IMR-90 (cell line): ENCODE data around the gene KNG1. TPM values are rescaled to one million over a fixed set of nuclear protein-coding genes. Genes with fewer than 3 reads are reported as not detected.

ENCODE experiments used
- ATAC-seq: fragments of 200-7000 bp; cut with Tn5 transposase; 2 replicates; pipeline ENCODE4 v1.9.1; 2020; ENCODE audit warnings: low read depth, mild to moderate bottlenecking, moderate library complexity
- BruUV-seq: library from RNA; stranded (reverse); fragments of 400-500 nt; replicated peaks from 2 replicates; lab custom pipeline; 2021; lab: Mats Ljungman, UMichigan
- CTCF ChIA-PET: fragments of 300-600 bp; formaldehyde crosslinking; extraction: SDS; loops from one replicate; lab custom pipeline; 2021; ENCODE audit warnings: antibody characterized with exemption; lab: Yijun Ruan, JAX
- POLR2A ChIA-PET: fragments of 300-600 bp; sonication (Branson Sonifier 250); formaldehyde crosslinking; loops from one replicate; lab custom pipeline; 2022; ENCODE audit warnings: antibody characterized with exemption; ENCODE audit not compliant: unreplicated experiment; lab: Charles Lee
- DNase-seq: peaks from one replicate; pipeline ENCODE4 v3.0.0; 2013
- H2AFZ ChIP-seq: replicated peaks from 2 replicates; pipeline ENCODE3; 2013; ENCODE audit warnings: low read length, mild to moderate bottlenecking; ENCODE audit not compliant: poor library complexity
- H2AK5ac ChIP-seq: 2 replicates; pipeline ENCODE4 v1.6.1; 2013; ENCODE audit warnings: low read depth, low read length, inconsistent platforms
- H2AK9ac ChIP-seq: replicated peaks from 2 replicates; pipeline ENCODE3; 2013; ENCODE audit warnings: mild to moderate bottlenecking, low read depth, low read length, moderate library complexity; ENCODE audit not compliant: poor library complexity
- H2BK120ac ChIP-seq: 2 replicates; pipeline ENCODE4 v1.6.1; 2013; ENCODE audit warnings: low read depth, low read length, inconsistent platforms
- H2BK15ac ChIP-seq: 3 replicates; pipeline ENCODE4 v1.6.1; 2013; ENCODE audit warnings: low read depth, low read length, inconsistent platforms
- H2BK20ac ChIP-seq: 2 replicates; pipeline ENCODE4 v1.6.1; 2013; ENCODE audit warnings: low read depth, mild to moderate bottlenecking, inconsistent platforms, low read length, moderate library complexity
- H2BK5ac ChIP-seq: 2 replicates; pipeline ENCODE4 v1.6.1; 2013; ENCODE audit warnings: mild to moderate bottlenecking, low read depth, low read length, inconsistent platforms; ENCODE audit not compliant: poor library complexity, severe bottlenecking
- H3K14ac ChIP-seq: replicated peaks from 2 replicates; pipeline ENCODE4 v1.6.1; 2013; ENCODE audit warnings: low read depth, low read length, inconsistent platforms
- H3K18ac ChIP-seq: 2 replicates; pipeline ENCODE4 v1.6.1; 2013; ENCODE audit warnings: low read depth, low read length, control low read depth
- H3K23ac ChIP-seq: 2 replicates; pipeline ENCODE4 v1.6.1; 2013; ENCODE audit warnings: low read depth, low read length, inconsistent platforms
- H3K27ac ChIP-seq: 2 replicates; pipeline ENCODE4 v1.5.1; 2013; ENCODE audit warnings: mild to moderate bottlenecking, control low read depth, low read length; ENCODE audit not compliant: insufficient read depth
- H3K27me3 ChIP-seq: 2 replicates; pipeline ENCODE4 v1.6.1; 2013; ENCODE audit warnings: low read length; ENCODE audit not compliant: control insufficient read depth, insufficient read depth
- H3K36me3 ChIP-seq: 2 replicates; pipeline ENCODE4 v1.6.1; 2013; ENCODE audit warnings: low read length, mixed read lengths; ENCODE audit not compliant: control insufficient read depth, insufficient read depth
- H3K4ac ChIP-seq: 2 replicates; pipeline ENCODE4 v1.6.1; 2013; ENCODE audit warnings: low read depth, low read length, inconsistent platforms
- H3K4me1 ChIP-seq: 2 replicates; pipeline ENCODE4 v1.6.1; 2013; ENCODE audit warnings: low read length, mixed read lengths; ENCODE audit not compliant: control insufficient read depth, insufficient read depth
- H3K4me2 ChIP-seq: 2 replicates; pipeline ENCODE4 v1.6.1; 2013; ENCODE audit warnings: low read depth, mild to moderate bottlenecking, control low read depth, low read length, moderate library complexity
- H3K4me3 ChIP-seq: 2 replicates; pipeline ENCODE4 v1.5.1; 2013; ENCODE audit warnings: low read depth, mild to moderate bottlenecking, control low read depth, low read length, moderate library complexity; ENCODE audit not compliant: insufficient read depth
- H3K56ac ChIP-seq: 2 replicates; pipeline ENCODE4 v1.6.1; 2013; ENCODE audit warnings: low read length, inconsistent platforms; ENCODE audit not compliant: insufficient read depth; ENCODE audit errors: extremely low read depth
- H3K79me1 ChIP-seq, 2 experiments: 2 replicates each; pipeline ENCODE4 v1.6.1; 2013; ENCODE audit warnings: low read length in 2 of 2, inconsistent platforms in 1 of 2, low read depth in 1 of 2
- H3K9ac ChIP-seq: 2 replicates; pipeline ENCODE4 v1.6.1; 2013; ENCODE audit warnings: low read depth, low read length, control low read depth
- H3K9me1 ChIP-seq: 2 replicates; pipeline ENCODE4 v1.6.1; 2013; ENCODE audit warnings: low read length, inconsistent platforms; ENCODE audit not compliant: insufficient read depth
- H3K9me3 ChIP-seq: 2 replicates; pipeline ENCODE4 v1.6.1; 2013; ENCODE audit warnings: low read length; ENCODE audit not compliant: control insufficient read depth, insufficient read depth
- H4K20me1 ChIP-seq: 2 replicates; pipeline ENCODE4 v1.6.1; 2013; ENCODE audit warnings: low read length, inconsistent platforms; ENCODE audit not compliant: insufficient read depth
- H4K5ac ChIP-seq: 2 replicates; pipeline ENCODE4 v1.6.1; 2013; ENCODE audit warnings: mild to moderate bottlenecking, low read depth, low read length, control low read depth
- H4K8ac ChIP-seq, 2 experiments: 2 replicates each; pipeline ENCODE4 v1.6.1; 2013; ENCODE audit warnings: low read depth in 2 of 2, low read length in 2 of 2, control low read depth in 1 of 2, inconsistent platforms in 1 of 2
- H4K91ac ChIP-seq: 2 replicates; pipeline ENCODE4 v1.6.1; 2013; ENCODE audit warnings: low read depth, low read length, inconsistent platforms; ENCODE audit not compliant: insufficient read depth
- NFE2L2 ChIP-seq: fragments of 150-350 bp; IDR thresholded peaks from 2 replicates; pipeline ENCODE4 v1.6.1; 2016; ENCODE audit warnings: low read depth, mild to moderate bottlenecking, low read length
- WGBS, 2 experiments: methylation state at CpG; one replicate each; pipeline versions ENCODE4 v1.1.5 to v1.1.7; 2013; ENCODE audit warnings: missing lambda C conversion rate in 2 of 2; ENCODE audit not compliant: insufficient read length in 1 of 2; ENCODE audit errors: extremely low coverage in 2 of 2; 5-methylcytosine and 5-hydroxymethylcytosine counted together
- dilution Hi-C: fragments of 300-500 bp; cut with HindIII; formaldehyde crosslinking; loops from one replicate; pipeline ENCODE4 v1.14.3; 2018; ENCODE audit warnings: low sequenced_read_pairs; ENCODE audit not compliant: unreplicated experiment
- in situ Hi-C: fragments of 300-500 bp; cut with MboI; formaldehyde crosslinking; loops from 3 replicates; pipeline ENCODE4 v1.14.3; 2019; ENCODE audit warnings: low sequenced_read_pairs, inconsistent platforms, mixed read lengths
- intact Hi-C: fragments of 100-400 bp; cut with micrococcal nuclease; formaldehyde crosslinking; loops from 2 replicates; pipeline ENCODE4 v1.10.0; 2022
- polyA plus RNA-seq, 3 experiments: library from polyadenylated mRNA; depleted of rRNA; stranded (reverse); fragments of >200 nt; gene quantifications; 2 replicates each; pipeline ENCODE4 v1.2.3, GENCODE V29; 2012; ENCODE audit warnings: low replicate concordance in 1 of 3
- total RNA-seq: library from RNA; depleted of rRNA; stranded (reverse); fragments of >200 nt; gene quantifications from 2 replicates; pipeline ENCODE4 v1.2.3, GENCODE V29; 2012

KNG1 gene
- total and polyA plus RNA-seq, 2 of the 4 experiments (the other 2 are of a cell fraction): not detected

- H2BK120ac ChIP-seq: no peak overlapping the region
- no peaks in the 10 kb centered on the region for H3K9me3 ChIP-seq
- POLR2A ChIA-PET: no interaction called here
- ATAC-seq (no peak), DNase-seq (no peak)
- intact Hi-C loops (no loop called here), dilution Hi-C loops (no loop called here), in situ Hi-C loops (no loop called here)
- no peak overlapping the region for H4K91ac ChIP-seq
- no TSS peak for BruUV-seq
- CTCF ChIA-PET: no interaction called here
- H2AK9ac ChIP-seq: no peak overlapping the region
- no peak overlapping the region for H4K5ac ChIP-seq
- no peaks in the 10 kb centered on the region for H4K20me1 ChIP-seq
- H3K9ac ChIP-seq: no peak overlapping the region
- no peak overlapping the region for H3K56ac ChIP-seq
- no peak overlapping the region for H2AFZ ChIP-seq
- H3K18ac ChIP-seq: no peak overlapping the region
- H3K79me1 ChIP-seq: no peaks in the 10 kb centered on the region
- H2BK15ac ChIP-seq: no peak overlapping the region
- H3K4me3 ChIP-seq: no peak overlapping the region
- no peak overlapping the region for H2BK5ac ChIP-seq
- no peak overlapping the region for H3K4ac ChIP-seq
- no peaks in the 10 kb centered on the region for H3K9me1 ChIP-seq
- H3K4me2 ChIP-seq: no peak overlapping the region
- H3K23ac ChIP-seq: no peak overlapping the region
- WGBS, 2 experiments: 29% methylated on average over 1 of the region's 6 CpGs; no CpG with 5 or more reads in 1 of the 2 experiments
- no peak overlapping the region for H4K8ac ChIP-seq
- H2AK5ac ChIP-seq: no peak overlapping the region
- H3K36me3 ChIP-seq: no peaks in the 10 kb centered on the region
- H2BK20ac ChIP-seq: no peak overlapping the region
- no peaks in the 10 kb centered on the region for H3K4me1 ChIP-seq
- H3K27ac ChIP-seq: no peak overlapping the region
- H3K14ac ChIP-seq: no peak overlapping the region
- no peak for TF ChIP-seq NFE2L2
- H3K27me3 ChIP-seq: peaks cover 9% of the 10 kb centered on the region
Observed at GRCh38 chr3:186705882-186706780, 11.0 kb upstream of the KNG1 start.
